NCI-H1092 (cell line): Measurements from ENCODE around the gene DUS1L.

Experiments used
- DNase-seq: peaks from one replicate; lab custom pipeline; 2025; lab: John Stamatoyannopoulos, UW

Gene DUS1L

GRCh38 chr17:82023447-82024241 is 42.0 kb downstream of the DUS1L start:
- DNase-seq, result no peak

GRCh38 chr17:82022981-82023446 is 42.6 kb downstream of the DUS1L start, which contains the start of gene LRRC45:
LRRC45 (plus strand) TSS chr17:82023305; CDS start chr17:82023644, 339 bp downstream.
- peak; percentile 99 for DNase-seq

GRCh38 chr17:82022310-82022980 is 43.2 kb downstream of the DUS1L start, which contains the start of gene CENPX:
CENPX (minus strand) TSS chr17:82022878; CDS start chr17:82022861, 17 bp downstream.
- no peak for DNase-seq

GRCh38 chr17:82021900-82022309 is 43.7 kb downstream of the DUS1L start:
- DNase-seq, result no peak

- peak; percentile 31 for DNase-seq
Observed at GRCh38 chr17:82021107-82021899, 44.3 kb downstream of the DUS1L start.

GRCh38 chr17:82020572-82021106 is 45.0 kb downstream of the DUS1L start:
- no peak for DNase-seq

GRCh38 chr17:82019690-82020571 is 45.7 kb downstream of the DUS1L start:
- DNase-seq, result no peak

- DNase-seq, result no peak
Observed at GRCh38 chr17:82018989-82019689, 46.5 kb downstream of the DUS1L start.

GRCh38 chr17:82018152-82018988 is 47.2 kb downstream of the DUS1L start:
- no peak for DNase-seq

- no peak for DNase-seq
Observed at GRCh38 chr17:82017612-82018151, 47.9 kb downstream of the DUS1L start.

- DNase-seq, result no peak
Observed at GRCh38 chr17:82016875-82017459, 48.6 kb downstream of the DUS1L start.

- no peak for DNase-seq
Observed at GRCh38 chr17:82016061-82016874, 49.3 kb downstream of the DUS1L start.

GRCh38 chr17:82015311-82015971 is 50.2 kb downstream of the DUS1L start:
- no peak for DNase-seq

GRCh38 chr17:82014971-82015310 is 50.7 kb downstream of the DUS1L start:
- no peak for DNase-seq

- no peak for DNase-seq
Observed at GRCh38 chr17:82014432-82014831, 51.2 kb downstream of the DUS1L start.

- no peak for DNase-seq
Observed at GRCh38 chr17:82013772-82014321, 51.8 kb downstream of the DUS1L start.

- DNase-seq, result no peak
Observed at GRCh38 chr17:82013341-82013740, 52.3 kb downstream of the DUS1L start.
